Activated naive CD8-positive, alpha-beta T cell treated with anti-CD3 and anti-CD28 coated beads, Interleukin-2, amount 50 U/mL, for 24 hours (primary cell): Measurements from ENCODE around the gene SEC16A.

Experiments
- ATAC-seq: fragments of 150-1000 bp; cut with Tn5 transposase; one replicate; pipeline ENCODE4 v1.10.0; 2021
- DNase-seq: peaks from one replicate; pipeline ENCODE4 v3.0.0; 2021
- H3K27ac Mint-ChIP-seq: one replicate; pipeline ENCODE4 v1.8.0; 2021; ENCODE audit warnings: mild to moderate bottlenecking, mixed read lengths
- H3K27me3 Mint-ChIP-seq: one replicate; pipeline ENCODE4 v1.8.0; 2021; ENCODE audit warnings: mixed read lengths
- H3K36me3 Mint-ChIP-seq: one replicate; pipeline ENCODE4 v1.8.0; 2021; ENCODE audit warnings: low read depth, mixed read lengths
- H3K4me1 Mint-ChIP-seq: one replicate; pipeline ENCODE4 v1.8.0; 2021; ENCODE audit warnings: mixed read lengths
- H3K4me3 Mint-ChIP-seq: one replicate; pipeline ENCODE4 v1.8.0; 2021; ENCODE audit warnings: mild to moderate bottlenecking, moderate library complexity, mixed read lengths
- H3K9me3 Mint-ChIP-seq: one replicate; pipeline ENCODE4 v1.8.0; 2021; ENCODE audit warnings: mixed read lengths

The SEC16A gene

GRCh38 chr9:136522314-136523237, 39.7 kb upstream of the SEC16A start:
- Mint-ChIP-seq H3K4me1 (no peaks in the 10 kb centered on the region), H3K27ac (no peak overlapping the region), H3K4me3 (no peak overlapping the region), H3K9me3 (no peaks in the 10 kb centered on the region), H3K27me3 (no peaks in the 10 kb centered on the region), H3K36me3 (peaks cover 2% of the 10 kb centered on the region)
- ATAC-seq, result no peak
- no peak for DNase-seq

- H3K27ac Mint-ChIP-seq, result no peak overlapping the region
- ATAC-seq (no peak), DNase-seq (no peak)
- no peaks in the 10 kb centered on the region for H3K9me3 Mint-ChIP-seq
- no peaks in the 10 kb centered on the region for H3K4me1 Mint-ChIP-seq
- no peak overlapping the region for H3K4me3 Mint-ChIP-seq
- no peaks in the 10 kb centered on the region for H3K27me3 Mint-ChIP-seq
- H3K36me3 Mint-ChIP-seq, result peaks cover 3% of the 10 kb centered on the region
These were observed 38.7 kb upstream of the SEC16A start for GRCh38 chr9:136521537-136521936.

- Mint-ChIP-seq H3K4me3 (no peak overlapping the region), H3K27me3 (no peaks in the 10 kb centered on the region), H3K36me3 (peaks cover 3% of the 10 kb centered on the region), H3K9me3 (no peaks in the 10 kb centered on the region), H3K4me1 (no peaks in the 10 kb centered on the region), H3K27ac (no peak overlapping the region)
- ATAC-seq (no peak), DNase-seq (no peak)
These were observed 37.3 kb upstream of the SEC16A start for GRCh38 chr9:136520053-136520540.

- Mint-ChIP-seq H3K9me3 (no peaks in the 10 kb centered on the region), H3K27me3 (no peaks in the 10 kb centered on the region), H3K36me3 (peaks cover 3% of the 10 kb centered on the region), H3K4me1 (no peaks in the 10 kb centered on the region), H3K27ac (no peak overlapping the region), H3K4me3 (no peak overlapping the region)
- ATAC-seq (no peak), DNase-seq (no peak)
These were observed 36.6 kb upstream of the SEC16A start for GRCh38 chr9:136519263-136520052.

- DNase-seq, result no peak
- H3K27ac Mint-ChIP-seq, result no peak overlapping the region
- H3K4me1 Mint-ChIP-seq, result no peaks in the 10 kb centered on the region
- no peak for ATAC-seq
- peaks cover 3% of the 10 kb centered on the region for H3K36me3 Mint-ChIP-seq
- H3K4me3 Mint-ChIP-seq, result no peak overlapping the region
- no peaks in the 10 kb centered on the region for H3K27me3 Mint-ChIP-seq
- H3K9me3 Mint-ChIP-seq, result no peaks in the 10 kb centered on the region
These were observed 35.8 kb upstream of the SEC16A start for GRCh38 chr9:136518623-136519022.

GRCh38 chr9:136517950-136518349, 35.1 kb upstream of the SEC16A start:
- no peak for ATAC-seq
- no peak overlapping the region for H3K4me3 Mint-ChIP-seq
- H3K9me3 Mint-ChIP-seq, result no peaks in the 10 kb centered on the region

GRCh38 chr9:136517012-136517743, 34.3 kb upstream of the SEC16A start:
- Mint-ChIP-seq H3K27me3 (no peaks in the 10 kb centered on the region), H3K27ac (no peak overlapping the region), H3K4me1 (no peaks in the 10 kb centered on the region), H3K9me3 (no peaks in the 10 kb centered on the region), H3K36me3 (peaks cover 5% of the 10 kb centered on the region), H3K4me3 (no peak overlapping the region)
- DNase-seq (no peak), ATAC-seq (no peak)

More at GRCh38 chr9:136517950-136518349, 35.1 kb upstream of the SEC16A start:
- H3K27me3 Mint-ChIP-seq, result no peaks in the 10 kb centered on the region
- H3K27ac Mint-ChIP-seq, result no peak overlapping the region
- no peaks in the 10 kb centered on the region for H3K4me1 Mint-ChIP-seq
- peaks cover 5% of the 10 kb centered on the region for H3K36me3 Mint-ChIP-seq
- DNase-seq, result no peak

GRCh38 chr9:136516191-136516654, 33.4 kb upstream of the SEC16A start:
- no peak overlapping the region for H3K4me3 Mint-ChIP-seq
- DNase-seq (no peak), ATAC-seq (no peak)
- H3K27ac Mint-ChIP-seq, result no peak overlapping the region
- H3K9me3 Mint-ChIP-seq, result no peaks in the 10 kb centered on the region
- H3K27me3 Mint-ChIP-seq, result no peaks in the 10 kb centered on the region
- H3K4me1 Mint-ChIP-seq, result no peaks in the 10 kb centered on the region
- H3K36me3 Mint-ChIP-seq, result peaks cover 7% of the 10 kb centered on the region

GRCh38 chr9:136515276-136515675, 32.4 kb upstream of the SEC16A start:
- DNase-seq (no peak), ATAC-seq (no peak)
- Mint-ChIP-seq H3K27me3 (no peaks in the 10 kb centered on the region), H3K36me3 (peaks cover 7% of the 10 kb centered on the region), H3K9me3 (no peaks in the 10 kb centered on the region), H3K4me3 (no peak overlapping the region), H3K27ac (no peak overlapping the region), H3K4me1 (no peaks in the 10 kb centered on the region)

GRCh38 chr9:136514022-136514714, 31.3 kb upstream of the SEC16A start:
- Mint-ChIP-seq H3K4me1 (no peaks in the 10 kb centered on the region), H3K27me3 (no peaks in the 10 kb centered on the region), H3K27ac (no peak overlapping the region), H3K4me3 (no peak overlapping the region), H3K9me3 (no peaks in the 10 kb centered on the region), H3K36me3 (peaks cover 13% of the 10 kb centered on the region)
- ATAC-seq (no peak), DNase-seq (no peak)

GRCh38 chr9:136513191-136513590, 30.4 kb upstream of the SEC16A start:
- no peaks in the 10 kb centered on the region for H3K27me3 Mint-ChIP-seq
- H3K4me1 Mint-ChIP-seq, result no peaks in the 10 kb centered on the region
- no peak overlapping the region for H3K27ac Mint-ChIP-seq
- H3K9me3 Mint-ChIP-seq, result no peaks in the 10 kb centered on the region
- peaks cover 14% of the 10 kb centered on the region for H3K36me3 Mint-ChIP-seq
- DNase-seq (no peak), ATAC-seq (no peak)
- no peak overlapping the region for H3K4me3 Mint-ChIP-seq

- Mint-ChIP-seq H3K27me3 (no peaks in the 10 kb centered on the region), H3K4me1 (no peaks in the 10 kb centered on the region), H3K27ac (no peak overlapping the region), H3K36me3 (peaks cover 13% of the 10 kb centered on the region), H3K4me3 (no peak overlapping the region), H3K9me3 (no peaks in the 10 kb centered on the region)
- ATAC-seq, result no peak
- no peak for DNase-seq
These were observed 29.8 kb upstream of the SEC16A start for GRCh38 chr9:136512651-136513071.

GRCh38 chr9:136511670-136512592, 29.1 kb upstream of the SEC16A start:
- Mint-ChIP-seq H3K36me3 (peaks cover 11% of the 10 kb centered on the region), H3K9me3 (no peaks in the 10 kb centered on the region), H3K4me3 (no peak overlapping the region), H3K27me3 (no peaks in the 10 kb centered on the region), H3K27ac (no peak overlapping the region), H3K4me1 (no peaks in the 10 kb centered on the region)
- DNase-seq (no peak), ATAC-seq (no peak)
